GM10266 (cell line): ENCODE measurements around the gene TEAD4.

Experiments
- DNase-seq: peaks from one replicate; pipeline ENCODE4 v3.0.0; 2012; ENCODE audit errors: extremely low spot score
- CTCF ChIP-seq: IDR thresholded peaks from 2 replicates; pipeline ENCODE4 v1.5.1; 2012; ENCODE audit warnings: mild to moderate bottlenecking, low read depth; ENCODE audit not compliant: control insufficient read depth, insufficient read depth; ENCODE audit errors: missing control alignments

TEAD4 gene

DNA sequence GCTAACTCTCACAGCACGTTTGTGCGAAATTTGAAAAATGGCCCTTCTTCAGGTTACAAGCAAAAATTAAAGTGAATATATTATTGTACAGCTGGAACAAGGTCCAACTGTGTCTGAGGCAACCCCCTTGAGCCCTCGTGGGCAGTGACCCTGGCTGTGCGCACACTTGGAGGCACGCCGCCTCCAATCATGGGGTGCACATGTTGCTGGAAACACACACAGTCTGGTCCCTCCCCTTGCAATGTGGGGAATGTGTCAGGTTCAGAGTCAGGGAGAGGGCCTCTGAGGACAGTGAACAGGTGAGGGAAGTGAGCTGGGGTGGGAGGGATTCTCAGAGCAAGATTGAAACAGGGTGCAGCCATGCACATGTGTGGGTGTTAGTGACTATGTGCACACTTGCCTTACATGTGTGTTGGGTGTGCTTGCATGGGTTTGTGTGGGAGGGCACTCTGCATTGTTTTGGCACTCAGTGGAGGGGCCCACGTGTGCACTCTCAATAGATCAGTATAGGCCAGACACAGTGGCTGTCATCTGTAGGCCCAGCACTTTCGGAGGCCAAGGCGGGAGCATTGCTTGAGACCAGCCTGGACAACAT lies 127.6 kb downstream of the TEAD4 start:
- no peak for TF ChIP-seq CTCF
- no peak for DNase-seq

DNA sequence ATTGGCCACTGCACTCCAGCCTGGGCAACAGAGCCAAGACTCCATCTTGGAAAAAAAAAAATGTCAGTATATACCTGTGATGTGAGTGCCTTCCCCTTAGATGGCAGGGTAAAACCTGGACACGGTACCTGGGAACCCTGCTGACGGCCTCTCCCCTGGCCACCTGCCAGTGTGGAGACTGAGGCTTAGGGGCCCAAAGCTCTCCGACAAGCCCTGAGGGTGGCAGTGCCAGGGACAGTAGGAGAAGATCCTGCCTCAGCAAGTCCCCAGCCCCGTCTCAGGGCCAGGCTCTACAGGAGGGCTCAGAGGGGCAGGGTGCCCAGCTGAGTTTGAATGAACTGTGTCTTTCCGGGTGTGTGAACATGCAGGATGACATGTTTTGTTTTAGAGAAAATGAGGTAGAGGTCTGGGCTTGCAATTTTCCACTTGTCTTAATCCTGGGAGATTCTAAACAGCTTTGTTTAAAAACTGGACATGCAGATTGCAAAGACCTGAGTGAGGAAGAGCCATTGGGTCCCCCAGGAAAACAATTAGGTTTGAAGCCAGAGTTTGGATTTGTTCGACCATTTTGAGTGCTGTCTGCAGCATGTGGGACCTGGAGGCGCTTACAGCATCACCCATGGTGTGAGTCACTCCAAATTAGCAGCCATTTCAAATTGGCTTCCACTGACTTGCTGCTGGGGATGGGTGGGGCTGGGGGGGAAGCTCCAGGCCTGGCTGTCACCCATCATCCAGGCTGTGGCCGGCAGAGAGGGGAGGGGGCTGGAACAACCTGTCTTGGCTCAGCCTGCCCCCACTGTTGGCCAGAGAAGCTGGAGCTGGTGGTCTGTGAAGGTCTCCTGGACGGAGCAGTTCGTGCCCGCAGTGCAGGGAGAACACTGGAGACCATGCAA lies 128.8 kb downstream of the TEAD4 start:
- TF ChIP-seq CTCF, result no peak
- DNase-seq, result no peak

GRCh38 chr12:3089588-3089987 lies 130.4 kb downstream of the TEAD4 start:
- DNase-seq, result no peak
- TF ChIP-seq CTCF, result no peak
